Myocyte (in vitro differentiated cells): ENCODE measurements around the gene VDAC1. TPM values are rescaled to one million over a fixed set of nuclear protein-coding genes. Genes with fewer than 3 reads are reported as not detected.
"Not testable (repeated sequence)": the region's sequence is repeated elsewhere in the genome, so short reads cannot be mapped to it uniquely, and the experiment has no call there.

ENCODE experiments used
- DNase-seq: peaks from one replicate; pipeline ENCODE4 v3.0.0-alpha.2; 2012; ENCODE audit warnings: low read depth
- total RNA-seq: library from RNA; depleted of rRNA; stranded (reverse); fragments of >200 nt; gene quantifications from 2 replicates; pipeline ENCODE4 v1.2.3, GENCODE V29; 2014

VDAC1 gene
- total RNA-seq, 1 donor from 2014 or later = 504 TPM

GRCh38 chr5:133942614-133943474 lies 61.9 kb downstream of the VDAC1 start:
- DNase-seq = peak; percentile 30

- no peak for DNase-seq
These were observed 63.1 kb downstream of the VDAC1 start for GRCh38 chr5:133941456-133942196.

GRCh38 chr5:133939668-133940067 lies 65.1 kb downstream of the VDAC1 start:
- DNase-seq = no peak

GRCh38 chr5:133938929-133939328 lies 65.8 kb downstream of the VDAC1 start:
- DNase-seq = no peak

- DNase-seq = no peak
These were observed 66.5 kb downstream of the VDAC1 start for GRCh38 chr5:133938039-133938821.

- DNase-seq = not testable (repeated sequence)
These were observed 67.1 kb downstream of the VDAC1 start for GRCh38 chr5:133937628-133938027.

- DNase-seq = no peak
These were observed 68.1 kb downstream of the VDAC1 start for GRCh38 chr5:133936651-133937015.

- not testable (repeated sequence) for DNase-seq
These were observed 68.7 kb downstream of the VDAC1 start for GRCh38 chr5:133935991-133936650.

GRCh38 chr5:133935667-133935940 lies 69.2 kb downstream of the VDAC1 start:
- DNase-seq = no peak

GRCh38 chr5:133934822-133935666 lies 69.7 kb downstream of the VDAC1 start:
- peak; percentile 76 for DNase-seq

GRCh38 chr5:133934311-133934710 lies 70.5 kb downstream of the VDAC1 start:
- DNase-seq = no peak

- no peak for DNase-seq
These were observed 71.0 kb downstream of the VDAC1 start for GRCh38 chr5:133933670-133934295.

GRCh38 chr5:133933169-133933509 lies 71.6 kb downstream of the VDAC1 start:
- DNase-seq = no peak

- DNase-seq = no peak
These were observed 72.2 kb downstream of the VDAC1 start for GRCh38 chr5:133932441-133933168.

- no peak for DNase-seq
These were observed 73.2 kb downstream of the VDAC1 start for GRCh38 chr5:133931546-133931945.

GRCh38 chr5:133930813-133931090 lies 74.0 kb downstream of the VDAC1 start:
- no peak for DNase-seq

- DNase-seq = no peak
These were observed 74.5 kb downstream of the VDAC1 start for GRCh38 chr5:133930061-133930812.

- DNase-seq = no peak
These were observed 76.0 kb downstream of the VDAC1 start for GRCh38 chr5:133928587-133929393.
